CD14-positive monocyte (primary cell): ENCODE measurements around the gene ARMH3. TPM values are rescaled to one million over a fixed set of nuclear protein-coding genes. Genes with fewer than 3 reads are reported as not detected.

Source experiments
- DNase-seq, 3 donors: peaks; one replicate each; pipeline ENCODE4 v3.0.0-alpha.2; 2011 to 2022
- H2AFZ ChIP-seq: 2 replicates; pipeline ENCODE4 v1.6.0; 2012; ENCODE audit warnings: mild to moderate bottlenecking, low read depth, low read length, inconsistent platforms; ENCODE audit not compliant: insufficient read depth, poor library complexity, severe bottlenecking
- H3K27ac ChIP-seq, 2 donors: 1 replicate in 1 of 2; 2 replicates in 1 of 2; pipeline ENCODE4 v1.5.1; 2012 to 2013; ENCODE audit warnings: low read length in 2 of 2, control low read depth in 1 of 2, inconsistent platforms in 1 of 2, low read depth in 1 of 2, mild to moderate bottlenecking in 1 of 2
- H3K27me3 ChIP-seq, 2 donors: one replicate each; pipeline versions ENCODE4 v1.6.0 to v1.6.1; 2011 to 2013; ENCODE audit warnings: low read length in 2 of 2; ENCODE audit not compliant: control insufficient read depth in 2 of 2, insufficient read depth in 2 of 2
- H3K36me3 ChIP-seq, 2 donors: replicated peaks in 1 of 2; 1 replicate in 1 of 2; 2 replicates in 1 of 2; pipeline versions ENCODE4 v1.5.1 to v1.6.1; 2012 to 2013; ENCODE audit warnings: low read length in 2 of 2, control low read depth in 1 of 2, inconsistent platforms in 1 of 2, mild to moderate bottlenecking in 1 of 2; ENCODE audit not compliant: insufficient read depth in 2 of 2, control insufficient read depth in 1 of 2
- H3K4me1 ChIP-seq, 2 donors: 1 replicate in 1 of 2; 2 replicates in 1 of 2; pipeline versions ENCODE4 v1.5.1 to v1.6.1; 2012 to 2013; ENCODE audit warnings: low read length in 2 of 2, control low read depth in 1 of 2, inconsistent platforms in 1 of 2, mild to moderate bottlenecking in 1 of 2, moderate library complexity in 1 of 2; ENCODE audit not compliant: insufficient read depth in 2 of 2, control insufficient read depth in 1 of 2
- H3K4me2 ChIP-seq: replicated peaks from 2 replicates; pipeline ENCODE3; 2012; ENCODE audit warnings: low read length, moderate library complexity, mild to moderate bottlenecking; ENCODE audit not compliant: poor library complexity, severe bottlenecking; ENCODE audit errors: extremely low read depth
- H3K4me3 ChIP-seq, 3 experiments: fragments of 200-600 bp in 1 of 3; sonication (generic) in 1 of 3; replicated peaks in 1 of 3; 1 replicate in 2 of 3; 2 replicates in 1 of 3; pipeline ENCODE4 v1.5.1; 2011 to 2013; ENCODE audit warnings: low read length in 3 of 3, mild to moderate bottlenecking in 3 of 3, control low read depth in 2 of 3, low read depth in 2 of 3, inconsistent platforms in 1 of 3, moderate library complexity in 1 of 3
- H3K79me2 ChIP-seq: 2 replicates; pipeline ENCODE4 v1.6.0; 2012; ENCODE audit warnings: mild to moderate bottlenecking, control low read depth, inconsistent platforms, low read length, moderate library complexity; ENCODE audit not compliant: insufficient read depth
- H3K9ac ChIP-seq: 2 replicates; pipeline ENCODE4 v1.6.0; 2017; ENCODE audit warnings: low read length, mild to moderate bottlenecking; ENCODE audit not compliant: insufficient read depth, poor library complexity, severe bottlenecking
- H3K9me3 ChIP-seq, 2 donors: replicated peaks in 1 of 2; 1 replicate in 1 of 2; 2 replicates in 1 of 2; pipeline versions ENCODE4 v1.5.1 to v1.6.1; 2012 to 2013; ENCODE audit warnings: low read length in 2 of 2, control low read depth in 1 of 2; ENCODE audit not compliant: control insufficient read depth in 1 of 2, insufficient read depth in 1 of 2
- H4K20me1 ChIP-seq: 2 replicates; pipeline ENCODE4 v1.6.0; 2012; ENCODE audit warnings: mild to moderate bottlenecking, low read length, control low read depth, moderate library complexity; ENCODE audit not compliant: insufficient read depth
- H3K27ac Mint-ChIP-seq, 7 donors: one replicate each; pipeline ENCODE4 v1.8.0; 2020; ENCODE audit warnings: mild to moderate bottlenecking in 7 of 7, mixed read lengths in 7 of 7, moderate library complexity in 6 of 7, inconsistent platforms in 2 of 7
- H3K27me3 Mint-ChIP-seq, 3 donors: one replicate each; pipeline ENCODE4 v1.8.0; 2021 to 2022; ENCODE audit warnings: low read depth in 3 of 3, mild to moderate bottlenecking in 3 of 3, mixed read lengths in 3 of 3, moderate library complexity in 3 of 3, inconsistent platforms in 1 of 3
- H3K36me3 Mint-ChIP-seq, 2 donors: one replicate each; pipeline ENCODE4 v1.8.0; 2020; ENCODE audit warnings: mixed read lengths in 2 of 2, inconsistent platforms in 1 of 2, mild to moderate bottlenecking in 1 of 2
- H3K4me1 Mint-ChIP-seq: one replicate; pipeline ENCODE4 v1.8.0; 2020; ENCODE audit warnings: mild to moderate bottlenecking, mixed read lengths
- H3K4me3 Mint-ChIP-seq, 2 donors: one replicate each; pipeline ENCODE4 v1.8.0; 2020; ENCODE audit warnings: mild to moderate bottlenecking in 2 of 2, mixed read lengths in 2 of 2, moderate library complexity in 1 of 2
- H3K9me3 Mint-ChIP-seq, 7 donors: one replicate each; pipeline ENCODE4 v1.8.0; 2020 to 2022; ENCODE audit warnings: mixed read lengths in 7 of 7, mild to moderate bottlenecking in 6 of 7, moderate library complexity in 6 of 7, inconsistent platforms in 2 of 7
- CTCF ChIP-seq: fragments of 200-600 bp; IDR thresholded peaks from one replicate; pipeline ENCODE4 v1.8.0; 2022; ENCODE audit warnings: antibody characterized with exemption, mild to moderate bottlenecking
- WGBS: methylation state at CpG from one replicate; pipeline ENCODE4 v1.1.5; 2013; ENCODE audit warnings: missing lambda C conversion rate; ENCODE audit not compliant: insufficient coverage; 5-methylcytosine and 5-hydroxymethylcytosine counted together
- intact Hi-C, 2 donors: fragments of 100-400 bp; cut with micrococcal nuclease; formaldehyde crosslinking; loops; one replicate each; pipeline versions ENCODE4 v1.15.0 to v1.15.1; 2023
- polyA plus RNA-seq, 3 donors: library from polyadenylated mRNA; depleted of rRNA in 1 of 3; unstranded in 2 of 3; stranded (reverse) in 1 of 3; fragments of 300-500 nt in 2 of 3; fragments of >200 nt in 1 of 3; fragmentation: Illumina TruSeq in 2 of 3; gene quantifications; 1 replicate in 2 of 3; 2 replicates in 1 of 3; pipeline ENCODE4 v1.2.3, GENCODE V29; 2012 to 2021

The ARMH3 gene
- polyA plus RNA-seq, 3 donors: 20.4 to 26.3 (median 22.1) TPM

GRCh38 chr10:101851411-101852116 is 204.4 kb downstream of the ARMH3 start:
- TF ChIP-seq CTCF: no peak
- H3K36me3 Mint-ChIP-seq: peaks cover 42 to 61% of the 10 kb centered on the region in 2 donors
- peaks cover 0 to 2% (median 0%) of the 10 kb centered on the region in 7 donors for H3K9me3 Mint-ChIP-seq
- Histone ChIP-seq H3K4me3 (no peak overlapping the region), H3K27me3 (no peaks in the 10 kb centered on the region), H3K9me3 (no peaks in the 10 kb centered on the region), H4K20me1 (peaks cover 55% of the 10 kb centered on the region), H3K4me2 (no peak overlapping the region), H3K79me2 (no peaks in the 10 kb centered on the region), H3K36me3 (peaks cover 17 to 47% of the 10 kb centered on the region in 2 donors), H3K9ac (no peak overlapping the region), H3K4me1 (peaks cover 25 to 27% of the 10 kb centered on the region in 2 donors), H3K27ac (no peak overlapping the region), H2AFZ (no peak overlapping the region)
- H3K4me3 Mint-ChIP-seq: no peak overlapping the region
- H3K27me3 Mint-ChIP-seq: peaks cover 0 to 2% (median 0%) of the 10 kb centered on the region in 3 donors
- intact Hi-C loops: no loop called here
- peaks cover 32% of the 10 kb centered on the region for H3K4me1 Mint-ChIP-seq
- H3K27ac Mint-ChIP-seq: peak overlapping the region in 2 of 7 donors; percentile 19 to 46
- DNase-seq: no peak
- WGBS: 100% methylated on average over 2 of the region's 4 CpGs

GRCh38 chr10:101850749-101851148 is 205.2 kb downstream of the ARMH3 start:
- no peak for DNase-seq
- no peaks in the 10 kb centered on the region for H3K27me3 Mint-ChIP-seq
- 100% methylated on average over 2 of the region's 3 CpGs for WGBS
- Histone ChIP-seq H3K4me3 (no peak overlapping the region), H3K9ac (no peak overlapping the region), H3K9me3 (no peaks in the 10 kb centered on the region), H3K4me1 (peaks cover 25 to 27% of the 10 kb centered on the region in 2 donors), H4K20me1 (peaks cover 58% of the 10 kb centered on the region), H3K79me2 (no peaks in the 10 kb centered on the region), H2AFZ (no peak overlapping the region), H3K4me2 (no peak overlapping the region), H3K36me3 (peaks cover 20 to 49% of the 10 kb centered on the region in 2 donors), H3K27ac (no peak overlapping the region), H3K27me3 (no peaks in the 10 kb centered on the region)
- peaks cover 48 to 64% of the 10 kb centered on the region in 2 donors for H3K36me3 Mint-ChIP-seq
- intact Hi-C loops: no loop called here
- H3K27ac Mint-ChIP-seq: peak overlapping the region in 2 of 7 donors; percentile 33 to 54
- peaks cover 32% of the 10 kb centered on the region for H3K4me1 Mint-ChIP-seq
- TF ChIP-seq CTCF: no peak
- no peak overlapping the region for H3K4me3 Mint-ChIP-seq
- peaks cover 0 to 2% (median 0%) of the 10 kb centered on the region in 7 donors for H3K9me3 Mint-ChIP-seq
